Transverse colon (tissue), 4 donors: ENCODE data around the gene SPACA4. TPM values are rescaled to one million over a fixed set of nuclear protein-coding genes. Genes with fewer than 3 reads are reported as not detected.

Experiments used
- DNase-seq: peaks from one replicate; pipeline ENCODE4 v3.0.0-alpha.2; 2019
- H3K27ac ChIP-seq, 4 donors: fragments of 200-600 bp; sonication (generic); 2 replicates each; pipeline ENCODE4 v1.5.1; 2016 to 2018; ENCODE audit warnings: inconsistent platforms in 4 of 4
- H3K27me3 ChIP-seq: fragments of 200-600 bp; sonication (generic); 2 replicates; pipeline ENCODE4 v1.5.1; 2017; ENCODE audit warnings: inconsistent platforms
- H3K36me3 ChIP-seq, 4 donors: fragments of 200-600 bp; sonication (generic); 2 replicates each; pipeline ENCODE4 v1.5.1; 2017 to 2019; ENCODE audit warnings: inconsistent platforms in 4 of 4
- H3K4me1 ChIP-seq, 4 donors: fragments of 200-600 bp; sonication (generic); 2 replicates each; pipeline ENCODE4 v1.5.1; 2017 to 2020; ENCODE audit warnings: inconsistent platforms in 4 of 4
- H3K4me3 ChIP-seq, 4 donors: fragments of 200-600 bp; sonication (generic); 1 replicate in 1 of 4; 2 replicates in 3 of 4; pipeline versions ENCODE4 v1.5.1 to v1.6.1; 2017 to 2019; ENCODE audit warnings: inconsistent platforms in 4 of 4
- H3K9me3 ChIP-seq, 2 donors: fragments of 200-600 bp; sonication (generic); 2 replicates each; pipeline ENCODE4 v1.5.1; 2017 to 2019; ENCODE audit warnings: inconsistent platforms in 2 of 2
- CTCF ChIP-seq, 5 experiments: fragments of 200-600 bp in 3 of 5; fragments of 450-650 bp in 2 of 5; sonication (generic) in 3 of 5; IDR thresholded peaks; 1 replicate in 2 of 5; 2 replicates in 3 of 5; pipeline ENCODE4 v1.5.1; 2016 to 2017; ENCODE audit warnings: antibody characterized with exemption in 5 of 5, inconsistent platforms in 3 of 5, mild to moderate bottlenecking in 2 of 5, moderate library complexity in 1 of 5
- EP300 ChIP-seq: sonication (generic); formaldehyde crosslinking; IDR thresholded peaks from one replicate; pipeline ENCODE4 v1.6.1; 2017; ENCODE audit warnings: antibody characterized with exemption, low read depth
- POLR2A ChIP-seq: fragments of 450-650 bp; IDR thresholded peaks from one replicate; pipeline ENCODE4 v1.6.1; 2016; ENCODE audit warnings: antibody characterized with exemption, mild to moderate bottlenecking, moderate library complexity
- POLR2AphosphoS5 ChIP-seq, 3 donors: sonication (generic); formaldehyde crosslinking; IDR thresholded peaks; one replicate each; pipeline ENCODE4 v1.6.1; 2016; ENCODE audit warnings: antibody characterized with exemption in 3 of 3
- WGBS, 2 donors: methylation state at CpG; one replicate each; pipeline ENCODE4 v1.1.5; 2018; ENCODE audit warnings: low coverage in 1 of 2; 5-methylcytosine and 5-hydroxymethylcytosine counted together
- in situ Hi-C, 4 donors: fragments of 200-750 bp; cut with MboI; loops; one replicate each; pipeline versions ENCODE4 v1.15.0 to v1.15.1; 2017; ENCODE audit warnings: low sequenced_read_pairs in 3 of 4, low pct_ligation_motif_present in 1 of 4, low pct_unique_long_range_greater_than_20kb in 1 of 4
- intact Hi-C: fragments of 100-400 bp; cut with DNase I; formaldehyde crosslinking; loops from one replicate; pipeline ENCODE4 v1.15.1; 2023; ENCODE audit warnings: low total_unique reads
- total RNA-seq, 4 donors: library from RNA; depleted of rRNA; stranded (reverse); fragments of >200 nt; gene quantifications; one replicate each; pipeline ENCODE4 v1.1.0, GENCODE V29; 2016

Gene SPACA4
- total RNA-seq, 4 donors from 2014 or later = not detected

- Histone ChIP-seq H3K4me3 (peak overlapping the region in 3 of 4 donors; percentile 56 to 90 (median 73)), H3K36me3 (peaks cover 0 to 19% (median 6%) of the 10 kb centered on the region in 4 donors), H3K4me1 (peaks cover 24 to 49% (median 46%) of the 10 kb centered on the region in 4 donors), H3K9me3 (no peaks in the 10 kb centered on the region), H3K27ac (peak overlapping the region; percentile 90 to 97 (median 94)), H3K27me3 (no peaks in the 10 kb centered on the region)
- TF ChIP-seq EP300 = no peak
- TF ChIP-seq CTCF (IDR thresholded peaks at IDR 0.05) = peak in 1 of 5 experiments; percentile 23
- TF ChIP-seq POLR2A = no peak
- in situ Hi-C loops = no loop called here
- WGBS, 2 donors = 41% methylated on average over 17 of the region's 18 CpGs; no CpG with 5 or more reads in 1 of the 2 donors
- intact Hi-C loops = no loop called here
- no peak for DNase-seq
These were observed 10.8 kb downstream of the SPACA4 start for GRCh38 chr19:48617146-48617937.

- 0% methylated on average over 18 of the region's 18 CpGs; no CpG with 5 or more reads in 1 of the 2 donors for WGBS, 2 donors
- TF ChIP-seq EP300 (no peak), POLR2A (no peak), CTCF (IDR thresholded peaks at IDR 0.05) (no peak), POLR2AphosphoS5 (IDR thresholded peaks at IDR 0.05) (no peak)
- Histone ChIP-seq H3K27ac (peak overlapping the region; percentile 90 to 97 (median 94)), H3K4me1 (peaks cover 28 to 50% (median 44%) of the 10 kb centered on the region in 4 donors), H3K36me3 (peaks cover 0 to 19% (median 6%) of the 10 kb centered on the region in 4 donors), H3K9me3 (no peaks in the 10 kb centered on the region), H3K4me3 (peak overlapping the region; percentile 56 to 90 (median 68)), H3K27me3 (no peaks in the 10 kb centered on the region)
- no peak for DNase-seq
- in situ Hi-C loops (no loop called here), intact Hi-C loops (no loop called here)
These were observed 11.9 kb downstream of the SPACA4 start for GRCh38 chr19:48618278-48618915.

- peak; percentile 98 for DNase-seq
- Histone ChIP-seq H3K27me3 (no peaks in the 10 kb centered on the region), H3K27ac (peak within 1 kb of the TSS; percentile 90 to 97 (median 94)), H3K4me1 (peaks cover 31 to 55% (median 49%) of the 10 kb centered on the region in 4 donors), H3K4me3 (peak within 1 kb of the TSS; percentile 56 to 90 (median 68)), H3K9me3 (no peaks in the 10 kb centered on the region), H3K36me3 (peaks cover 0 to 19% (median 6%) of the 10 kb centered on the region in 4 donors)
- in situ Hi-C loops = no loop called here
- intact Hi-C loops = no loop called here
- WGBS, 2 donors = 0% methylated on average over 15 to 39 of the region's 69 CpGs
- peak; percentile 96 for TF ChIP-seq POLR2A
- TF ChIP-seq CTCF (IDR thresholded peaks at IDR 0.05) = peak in 1 of 5 experiments; percentile 13
- peak; percentile 96 to 98 (median 97) for TF ChIP-seq POLR2AphosphoS5 (IDR thresholded peaks at IDR 0.05)
- TF ChIP-seq EP300 = peak; percentile 49
These were observed 12.6 kb downstream of the SPACA4 start, which contains the start of the genes RPL18 and SPHK2 for GRCh38 chr19:48618916-48619691. Gene RPL18 (minus strand): TSS chr19:48619178. CDS start chr19:48619143, 35 bp downstream. Gene SPHK2 (plus strand): TSS chr19:48619506. CDS start chr19:48620515, 1,009 bp downstream.
